NCI-H524 (cell line): ENCODE results near the gene MAZ.
A peak's percentile ranks its signal among the peaks of the same experiment; 100 is the strongest.
"Not testable (repeated sequence)": the region's sequence is repeated elsewhere in the genome, so short reads cannot be mapped to it uniquely, and the experiment has no call there.

Experiments used
- DNase-seq, 2 experiments: peaks; one replicate each; lab custom pipeline; 2025; lab: John Stamatoyannopoulos, UW

Gene MAZ

GRCh38 chr16:29784901-29785500 lies 21.3 kb upstream of the MAZ start:
- no peak for DNase-seq

- DNase-seq, result not testable (repeated sequence)
These were observed 19.2 kb upstream of the MAZ start for GRCh38 chr16:29787155-29787554.

- no peak for DNase-seq
These were observed 16.6 kb upstream of the MAZ start for GRCh38 chr16:29789775-29790182.

GRCh38 chr16:29790183-29790948 lies 16.0 kb upstream of the MAZ start, which contains the start of gene KIF22:
KIF22 (plus strand) TSS chr16:29790751; CDS start chr16:29790760, 9 bp downstream.
- peak; percentile 99 for DNase-seq

GRCh38 chr16:29790949-29791844 lies 15.1 kb upstream of the MAZ start:
- DNase-seq, result peak in 1 of 2 experiments; percentile 52

GRCh38 chr16:29791845-29792807 lies 14.2 kb upstream of the MAZ start:
- no peak for DNase-seq

- not testable (repeated sequence) for DNase-seq
These were observed 13.2 kb upstream of the MAZ start for GRCh38 chr16:29793153-29793552.

- DNase-seq, result no peak
These were observed 12.1 kb upstream of the MAZ start for GRCh38 chr16:29794231-29794710.

- no peak for DNase-seq
These were observed 3.9 kb upstream of the MAZ start for GRCh38 chr16:29802416-29802935.

- no peak for DNase-seq
These were observed 2.3 kb upstream of the MAZ start for GRCh38 chr16:29804020-29804419.

GRCh38 chr16:29804455-29805231 lies 1.7 kb upstream of the MAZ start:
- DNase-seq, result peak; percentile 32 to 72

GRCh38 chr16:29805232-29806098 lies 864 bp upstream of the MAZ start:
- DNase-seq, result peak; percentile 99 to 100

- DNase-seq, result peak; percentile 57 to 70
These were observed 504 bp downstream of the MAZ start for GRCh38 chr16:29806641-29807425.

- DNase-seq, result peak; percentile 83 to 91
These were observed 1.3 kb downstream of the MAZ start for GRCh38 chr16:29807426-29808218.

- no peak for DNase-seq
These were observed 2.0 kb downstream of the MAZ start for GRCh38 chr16:29808219-29808900.

- no peak for DNase-seq
These were observed 2.9 kb downstream of the MAZ start for GRCh38 chr16:29809031-29809747.
